Fibroblast of peridontal ligament (primary cell): Measurements from ENCODE around the gene GOT1.

Experiments
- DNase-seq: peaks from one replicate; pipeline ENCODE4 v3.0.0-alpha.2; 2010; ENCODE audit errors: extremely low read depth

The GOT1 gene

GRCh38 chr10:99430451-99431189, at the start of gene GOT1:
GOT1 (minus strand) TSS chr10:99430624; CDS start chr10:99430565, 59 bp downstream.
- peak; percentile 99 for DNase-seq

GRCh38 chr10:99470327-99470726, 39.9 kb upstream of the GOT1 start:
- no peak for DNase-seq

- no peak for DNase-seq
Measured at GRCh38 chr10:99467236-99467999, 37.0 kb upstream of the GOT1 start.

- DNase-seq, result no peak
Measured at GRCh38 chr10:99466632-99467223, 36.3 kb upstream of the GOT1 start.

- no peak for DNase-seq
Measured at GRCh38 chr10:99461230-99461629, 30.8 kb upstream of the GOT1 start.

- no peak for DNase-seq
Measured at GRCh38 chr10:99460070-99460469, 29.6 kb upstream of the GOT1 start.

- no peak for DNase-seq
Measured at GRCh38 chr10:99459217-99459616, 28.8 kb upstream of the GOT1 start.

- peak; percentile 40 for DNase-seq
Measured at GRCh38 chr10:99457813-99458212, 27.4 kb upstream of the GOT1 start.

- no peak for DNase-seq
Measured at GRCh38 chr10:99456931-99457288, 26.5 kb upstream of the GOT1 start.

- no peak for DNase-seq
Measured at GRCh38 chr10:99456207-99456930, 25.9 kb upstream of the GOT1 start.

GRCh38 chr10:99451981-99452380, 21.6 kb upstream of the GOT1 start:
- no peak for DNase-seq

GRCh38 chr10:99451499-99451788, 21.0 kb upstream of the GOT1 start:
- DNase-seq, result no peak

- DNase-seq, result no peak
Measured at GRCh38 chr10:99450624-99451498, 20.4 kb upstream of the GOT1 start.

- DNase-seq, result peak; percentile 17
Measured at GRCh38 chr10:99450156-99450555, 19.7 kb upstream of the GOT1 start.

GRCh38 chr10:99449023-99449422, 18.6 kb upstream of the GOT1 start:
- no peak for DNase-seq

GRCh38 chr10:99444383-99445045, 14.1 kb upstream of the GOT1 start:
- DNase-seq, result no peak

- no peak for DNase-seq
Measured at GRCh38 chr10:99443500-99443899, 13.1 kb upstream of the GOT1 start.

GRCh38 chr10:99442394-99442793, 12.0 kb upstream of the GOT1 start:
- no peak for DNase-seq

- DNase-seq, result no peak
Measured at GRCh38 chr10:99438890-99439289, 8.5 kb upstream of the GOT1 start.

- peak; percentile 71 for DNase-seq
Measured at GRCh38 chr10:99435986-99436638, 5.7 kb upstream of the GOT1 start.
